Forelimb muscle (tissue), 1 donor: ENCODE data around the gene PARL. TPM values are rescaled to one million over a fixed set of nuclear protein-coding genes. Genes with fewer than 3 reads are reported as not detected.
"Not testable (repeated sequence)": the region's sequence is repeated elsewhere in the genome, so short reads cannot be mapped to it uniquely, and the experiment has no call there.

ENCODE experiments used
- DNase-seq: peaks from one replicate; pipeline ENCODE4 v3.0.0-alpha.2; 2013; ENCODE audit warnings: low read depth
- polyA plus RNA-seq: library from polyadenylated mRNA; unstranded; fragments of 120-200 nt; gene quantifications from one replicate; pipeline ENCODE4 v1.2.1, GENCODE V29; 2013; ENCODE audit not compliant: insufficient read length

PARL gene
- polyA plus RNA-seq, 1 donor, result 32.7 TPM

DNA sequence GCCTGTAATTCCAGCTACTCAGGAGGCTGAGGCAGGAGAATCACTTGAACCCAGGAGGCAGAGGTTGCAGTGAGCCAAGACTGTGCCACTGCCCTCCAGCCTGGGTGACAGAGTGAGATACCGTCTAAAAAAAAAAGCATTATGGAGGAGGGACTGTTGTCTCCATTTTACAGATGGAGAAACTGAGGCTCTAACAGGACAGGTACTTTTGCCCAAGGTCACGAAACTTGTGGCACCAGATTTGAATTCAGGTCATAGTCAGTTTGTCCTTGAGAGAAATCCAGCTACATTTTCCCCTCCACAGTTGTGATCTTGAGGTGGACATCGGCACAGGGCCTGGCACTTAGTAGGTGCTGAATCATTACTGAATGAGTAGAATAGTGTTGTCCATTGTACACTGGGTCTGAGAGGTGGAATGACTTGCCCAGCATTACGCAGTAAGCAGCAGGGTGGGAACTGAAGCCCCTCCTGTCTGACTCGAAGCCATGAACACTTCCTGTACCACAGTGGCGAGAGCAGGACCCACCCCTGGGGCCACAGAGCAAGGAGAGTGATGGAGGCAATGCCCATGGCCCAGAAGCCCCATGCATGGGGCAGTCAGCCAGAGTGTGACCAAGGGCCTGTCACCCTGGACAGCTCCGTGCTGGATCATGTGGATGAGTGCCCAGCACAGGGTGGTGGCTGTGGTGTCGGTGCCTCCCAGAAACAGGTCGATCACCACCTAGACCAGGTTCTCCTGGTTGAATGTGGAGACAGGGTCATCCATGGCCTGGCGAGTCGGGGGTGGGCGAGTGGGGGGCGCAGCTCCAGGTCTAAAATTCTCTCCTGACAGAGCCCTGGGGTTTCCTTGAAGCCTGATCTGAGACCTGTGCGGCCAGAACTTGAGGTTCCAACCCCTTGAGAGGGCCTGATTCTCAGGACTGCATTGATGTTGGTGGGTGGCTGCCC, 20.4 kb upstream of the PARL start:
- DNase-seq, result no peak

DNA sequence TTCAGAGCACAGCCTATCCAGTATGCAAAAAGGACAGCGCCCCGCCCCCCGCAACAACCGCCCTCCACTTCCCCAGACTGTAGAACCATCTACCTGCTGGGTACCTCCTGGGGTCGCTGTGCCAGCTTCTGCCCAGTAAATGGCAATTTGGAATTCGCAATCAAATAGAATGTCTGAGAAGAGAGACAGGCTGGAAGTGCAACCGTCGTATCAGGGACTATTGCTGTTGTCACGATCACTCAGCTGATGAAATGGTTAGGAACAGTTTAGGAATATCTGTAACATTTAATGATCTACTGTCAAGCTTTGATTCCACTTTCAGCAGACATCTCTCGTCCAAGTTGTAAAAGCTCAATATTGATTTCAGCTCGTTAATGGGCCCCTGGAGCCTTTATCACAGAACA, 13.3 kb upstream of the PARL start:
- DNase-seq, result no peak

DNA sequence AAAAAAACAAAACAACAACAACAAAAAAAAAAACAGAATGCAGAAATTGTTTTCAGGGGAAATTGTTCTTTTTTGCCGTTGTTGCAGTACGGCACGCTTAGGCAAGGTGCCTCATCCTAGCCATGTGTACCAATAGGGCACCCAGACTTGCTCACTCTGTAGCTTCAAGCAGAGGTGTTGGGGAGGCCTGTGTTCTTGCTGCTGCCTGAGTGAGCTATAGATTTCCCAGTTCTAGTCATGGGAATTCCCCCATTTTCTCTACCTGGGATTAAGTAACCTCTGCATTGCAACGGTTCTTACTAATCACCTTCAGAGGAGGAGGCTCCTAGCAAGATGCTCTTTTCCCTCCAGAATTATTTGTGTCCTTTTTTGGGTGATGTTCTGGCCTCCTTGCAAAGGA, 12.9 kb upstream of the PARL start:
- no peak for DNase-seq

DNA sequence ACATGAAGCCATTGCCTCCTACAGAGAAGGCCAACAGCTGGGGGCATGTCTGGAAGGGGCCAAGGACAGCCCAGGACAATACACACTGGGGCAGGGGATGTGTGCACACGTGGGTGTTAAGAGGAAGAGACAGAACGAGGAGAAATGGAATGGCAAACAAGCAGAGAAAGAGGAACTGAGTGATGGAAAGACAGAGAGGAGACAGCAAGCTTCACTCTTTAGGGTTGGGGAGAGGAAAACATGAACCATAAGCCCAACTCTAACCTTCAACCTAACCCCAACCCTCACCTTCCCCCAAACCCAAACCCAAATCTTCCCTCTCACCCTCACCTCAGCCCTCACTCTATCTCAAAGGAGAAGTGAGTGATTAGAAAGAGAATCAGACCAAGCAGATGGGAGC, 11.9 kb upstream of the PARL start:
- no peak for DNase-seq

DNA sequence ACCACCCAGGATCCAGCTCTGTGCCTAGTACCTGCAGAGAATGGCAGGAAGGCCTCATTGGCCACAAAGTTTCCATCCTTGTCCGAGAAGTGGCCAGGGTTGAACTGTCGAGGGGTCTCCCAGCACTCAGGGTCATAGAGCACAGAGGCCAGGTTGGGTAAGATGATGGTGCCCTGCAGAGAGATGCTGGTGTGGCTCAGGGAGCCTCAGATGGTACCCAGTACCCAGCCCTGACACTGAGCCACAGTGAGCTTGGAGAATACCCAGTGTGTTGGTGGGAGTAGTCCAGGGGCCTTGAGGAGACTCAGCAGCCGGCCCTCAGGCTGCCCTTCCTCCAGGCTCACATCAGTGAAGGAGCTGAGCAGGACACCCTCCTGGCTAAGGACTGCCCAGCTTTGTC, 11.5 kb upstream of the PARL start:
- no peak for DNase-seq

DNA sequence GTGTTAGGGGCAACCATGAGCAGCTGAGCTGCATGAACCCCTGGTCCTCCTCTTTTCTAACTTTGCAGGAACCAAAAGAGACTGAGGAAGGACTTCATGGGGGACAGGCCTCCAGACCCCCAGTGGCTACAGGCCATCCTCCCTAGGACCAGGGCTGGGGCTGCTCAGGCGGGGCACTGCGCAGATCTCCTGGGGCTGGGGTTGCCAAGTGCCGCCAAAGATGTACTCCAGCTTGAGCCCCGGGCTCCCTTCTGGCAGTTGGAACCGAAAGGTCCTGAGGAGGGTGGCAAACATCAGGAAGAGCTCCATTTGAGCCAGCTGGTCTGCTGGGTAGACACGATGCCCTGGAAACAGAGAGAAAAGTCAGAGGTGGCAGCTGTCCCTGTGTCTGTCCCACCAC, 11.1 kb upstream of the PARL start:
- DNase-seq, result no peak

DNA sequence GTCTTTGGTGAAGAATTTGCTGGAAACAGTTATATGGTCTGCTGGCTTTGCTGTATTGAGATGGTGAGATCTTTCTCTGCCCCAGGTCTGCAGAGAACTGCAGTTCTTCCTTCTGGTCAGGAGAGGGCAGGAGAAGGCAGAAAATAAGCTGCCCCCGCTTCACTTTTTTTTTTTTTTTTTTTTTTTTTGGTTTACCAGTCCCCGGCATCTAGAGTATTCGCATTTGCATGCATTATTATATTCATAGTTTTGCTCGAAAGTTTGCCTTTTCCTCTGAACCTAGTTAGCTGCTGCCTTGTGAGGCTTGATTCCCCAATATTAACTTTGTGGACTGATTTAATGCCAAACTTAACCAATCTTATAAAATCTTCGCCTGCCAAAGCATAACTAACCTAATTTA, 10.6 kb upstream of the PARL start:
- no peak for DNase-seq

DNA sequence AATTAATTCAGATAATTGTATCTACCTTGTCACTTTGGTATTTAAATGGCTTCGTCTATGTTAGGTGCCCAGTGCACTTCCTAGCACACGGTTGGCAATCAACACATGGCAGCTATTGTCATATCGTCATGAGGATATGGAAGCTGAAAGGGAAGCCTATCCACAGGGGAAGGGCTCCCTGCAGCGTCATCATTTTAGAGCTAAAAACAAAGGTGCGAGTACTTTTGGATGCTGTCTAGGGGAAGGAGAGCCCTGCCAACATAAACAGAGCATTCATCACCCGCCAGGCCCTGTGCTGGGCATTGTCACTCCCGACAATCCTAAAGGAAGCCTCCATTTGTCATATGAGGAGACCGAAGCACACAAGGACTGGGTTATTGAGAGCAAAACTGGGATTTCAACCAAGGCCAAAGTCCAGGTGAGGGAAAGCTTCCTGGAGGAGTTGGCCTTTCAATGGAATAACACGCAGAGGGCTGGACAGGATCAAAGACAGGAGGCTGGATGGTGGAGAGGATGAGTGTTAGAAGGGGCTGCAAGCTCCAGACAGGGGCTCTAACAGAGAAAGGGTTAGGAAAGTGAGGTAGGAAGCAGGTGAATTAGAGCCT, 8.0 kb upstream of the PARL start:
- no peak for DNase-seq

DNA sequence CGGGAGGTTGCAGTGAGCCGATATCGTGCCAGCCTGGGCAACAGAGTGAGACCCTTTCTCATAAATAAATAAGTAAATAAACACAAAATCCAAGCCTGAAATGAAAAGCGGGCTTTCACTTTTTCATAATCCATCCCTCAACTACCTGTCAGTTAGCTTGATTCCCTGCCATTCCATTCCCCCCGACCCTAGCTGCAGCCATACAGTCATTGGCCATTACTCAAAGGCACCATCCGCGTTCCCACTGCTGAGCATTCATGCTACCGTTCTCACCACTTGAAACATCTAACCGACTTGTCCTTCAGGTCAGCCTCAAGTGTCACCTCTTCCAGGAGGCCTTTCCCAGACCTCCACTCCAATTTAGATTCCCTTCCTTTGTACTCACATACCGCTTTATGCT, 1.1 kb upstream of the PARL start:
- no peak for DNase-seq

DNA sequence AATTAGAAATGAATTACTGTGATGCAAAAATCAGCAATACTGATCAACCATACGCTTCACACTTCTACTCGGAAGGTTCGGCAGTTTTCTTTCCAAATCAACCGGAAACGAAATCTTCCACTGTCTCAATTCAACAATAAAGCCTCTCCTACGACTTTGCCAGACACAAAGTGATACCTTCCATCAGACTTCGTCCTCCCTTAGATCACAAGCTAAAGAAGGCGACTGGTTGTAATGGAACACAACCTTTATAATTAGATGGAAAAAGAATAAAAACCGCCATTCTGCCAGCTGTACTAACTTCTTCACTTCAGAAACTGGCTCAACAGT, 618 bp downstream of the PARL start:
- no peak for DNase-seq

DNA sequence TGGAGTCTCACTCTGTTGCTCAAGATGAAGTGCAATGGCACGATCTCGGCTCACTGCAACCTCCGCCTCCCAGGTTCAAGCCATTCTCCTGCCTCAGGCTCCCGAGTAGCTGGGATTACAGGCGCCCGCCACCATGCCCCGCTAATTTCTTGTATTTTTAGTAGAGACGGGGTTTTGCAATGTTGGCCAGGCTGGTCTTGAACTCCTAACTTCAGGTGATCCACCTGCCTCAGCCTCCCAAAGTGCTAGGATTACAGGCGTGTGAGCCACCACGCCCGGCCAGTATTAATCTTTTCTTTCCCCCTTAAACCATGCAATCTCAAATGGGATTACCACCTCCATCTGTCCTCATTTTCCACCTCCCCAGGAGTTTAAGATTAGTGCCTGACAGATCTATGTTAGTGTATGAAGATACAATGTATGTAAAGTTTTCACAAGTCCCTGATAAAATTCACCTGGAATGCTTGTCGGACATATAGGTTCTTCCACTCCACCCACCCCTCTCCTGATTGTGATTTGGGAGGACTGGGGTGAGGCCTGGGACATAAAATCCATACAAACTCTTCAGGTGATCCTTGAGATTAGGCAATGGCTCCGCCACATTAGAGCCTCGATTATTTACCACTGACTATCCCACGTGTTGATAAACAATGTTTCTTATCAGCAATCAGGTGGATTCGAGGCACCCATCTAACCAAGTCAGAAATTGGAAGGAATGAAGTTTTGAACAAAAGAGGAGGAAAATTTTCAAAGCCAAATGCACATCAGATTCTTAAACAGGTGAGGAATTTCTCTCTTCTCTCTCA, 1.2 kb downstream of the PARL start:
- no peak for DNase-seq

DNA sequence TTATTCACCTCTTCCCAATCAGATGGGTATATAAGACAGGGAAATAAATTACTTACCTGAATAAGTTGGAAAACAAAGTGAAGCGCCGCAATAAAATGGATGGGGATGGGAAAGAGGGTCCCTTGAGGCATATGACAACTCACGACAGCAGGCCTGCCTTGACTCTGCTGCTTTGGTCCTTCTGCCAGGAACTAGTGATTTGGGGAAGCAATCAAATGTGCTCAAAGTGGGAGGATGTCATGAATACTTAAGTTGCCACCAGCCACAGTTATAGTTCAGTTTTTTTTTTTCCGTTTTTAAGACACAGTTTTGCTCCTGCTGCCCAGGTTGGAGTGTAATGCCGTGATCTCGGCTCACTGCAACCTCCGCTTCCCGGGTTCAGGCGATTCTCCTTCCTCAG, 4.6 kb downstream of the PARL start:
- DNase-seq, result no peak

DNA sequence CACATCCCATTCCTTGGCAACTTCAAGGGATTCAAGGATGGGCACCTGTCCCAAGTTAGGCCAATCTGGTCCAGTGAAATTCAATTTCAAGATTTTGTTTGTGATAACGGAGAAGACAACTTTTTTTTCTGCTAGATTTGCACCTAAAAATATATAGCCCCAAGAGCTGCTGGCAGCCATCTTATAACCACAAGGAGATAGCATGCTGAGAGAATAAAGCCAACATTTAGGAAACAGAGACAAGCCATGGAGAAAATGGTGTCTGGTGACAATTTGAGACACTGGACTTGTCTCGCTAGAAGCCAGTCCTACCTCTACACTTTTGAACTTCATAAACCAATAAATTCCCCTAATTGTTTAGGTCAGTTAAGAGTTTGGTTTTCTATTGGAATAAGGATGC, 5.4 kb downstream of the PARL start:
- DNase-seq, result no peak

DNA sequence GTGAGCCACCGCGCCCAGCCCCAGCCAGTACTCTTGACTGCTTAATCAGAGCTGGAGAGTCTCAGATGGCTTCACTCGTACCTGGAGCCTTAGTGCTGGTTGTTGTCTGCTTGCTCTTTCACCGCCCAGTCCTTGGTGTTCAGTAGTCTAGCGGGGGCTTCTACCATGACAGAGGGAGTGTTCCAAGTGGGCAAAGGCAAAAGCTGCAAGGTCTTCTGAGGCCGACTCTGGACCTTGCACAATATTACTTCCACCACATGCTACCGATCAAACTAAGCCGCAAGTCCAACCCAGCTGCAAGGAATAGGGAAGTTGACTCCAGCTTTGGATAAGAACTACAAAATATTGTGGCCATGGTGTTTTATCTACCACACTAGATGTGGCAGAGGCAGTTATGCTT, 6.6 kb downstream of the PARL start:
- DNase-seq, result no peak

DNA sequence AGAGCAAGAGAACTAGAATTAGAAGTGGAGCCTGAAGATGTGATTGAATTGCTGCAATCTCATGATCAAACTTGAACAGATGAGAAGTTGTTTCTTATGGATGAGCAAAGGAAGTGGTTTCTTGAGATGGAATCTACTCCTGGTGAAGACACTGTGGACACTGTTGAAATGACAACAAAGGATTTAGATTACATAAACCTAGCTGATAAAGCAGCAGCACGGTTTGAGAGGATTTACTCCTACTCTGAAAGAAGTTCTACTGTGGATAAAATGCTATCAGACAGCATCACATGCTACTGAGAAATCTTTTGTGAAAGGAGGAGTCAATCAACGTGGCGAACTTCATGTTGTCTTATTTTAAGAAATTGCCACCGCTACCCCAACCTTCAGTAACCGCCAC, 7.5 kb downstream of the PARL start:
- DNase-seq, result not testable (repeated sequence)

DNA sequence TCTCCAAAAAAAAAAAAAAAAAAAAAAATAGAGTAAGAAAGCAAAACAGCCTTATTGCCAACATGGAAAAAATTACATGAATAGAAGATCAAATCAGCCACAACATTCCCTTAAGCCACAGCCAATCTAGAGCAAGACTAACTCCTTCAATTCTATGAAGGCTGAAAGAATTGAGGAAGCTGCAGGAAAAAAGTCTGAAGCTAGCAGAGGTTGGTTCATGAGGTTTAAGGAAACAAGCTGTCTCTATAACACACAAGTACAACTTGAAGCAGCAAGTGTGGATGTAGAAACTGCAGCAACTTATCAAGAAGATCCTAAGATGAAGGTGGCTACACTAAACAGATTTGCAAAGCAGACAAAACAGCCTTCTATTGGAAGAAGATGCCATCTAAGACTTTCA, 9.3 kb downstream of the PARL start:
- no peak for DNase-seq

DNA sequence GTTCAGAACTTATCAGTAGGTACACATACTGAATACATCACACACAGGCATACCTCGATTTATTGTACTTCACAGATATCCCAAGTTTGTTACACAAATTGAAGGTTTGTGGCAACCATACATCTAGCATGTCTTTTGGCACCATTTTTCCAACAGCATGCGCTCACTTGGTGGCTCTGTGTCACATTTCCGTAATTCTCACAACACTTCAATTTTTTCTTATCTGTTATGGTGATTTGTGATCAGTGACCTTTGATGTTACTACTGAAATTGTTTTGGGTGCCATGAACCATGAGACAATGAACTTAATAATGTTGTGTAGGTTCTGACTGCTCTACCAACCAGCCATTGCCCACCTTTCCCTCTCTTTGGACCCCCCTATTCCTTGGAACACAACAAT, 10.8 kb downstream of the PARL start:
- no peak for DNase-seq

DNA sequence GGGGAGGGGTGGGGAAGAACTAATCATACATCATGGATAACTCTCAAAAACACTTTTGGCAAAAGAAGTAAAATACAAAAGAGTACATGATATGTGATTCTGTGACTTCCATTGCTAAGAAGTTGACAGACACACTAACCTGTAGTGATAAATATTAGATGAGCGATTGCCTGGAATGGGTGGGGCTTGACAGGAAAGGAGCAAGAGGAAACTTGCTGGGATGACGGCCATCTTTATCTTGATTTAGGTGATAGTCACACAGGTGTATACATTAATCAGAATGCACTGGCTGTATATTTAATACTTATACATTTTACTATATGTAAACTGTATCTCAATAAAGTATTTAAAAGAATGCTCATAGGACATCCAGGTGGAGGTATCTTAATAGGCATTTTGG, 13.1 kb downstream of the PARL start:
- DNase-seq, result no peak

DNA sequence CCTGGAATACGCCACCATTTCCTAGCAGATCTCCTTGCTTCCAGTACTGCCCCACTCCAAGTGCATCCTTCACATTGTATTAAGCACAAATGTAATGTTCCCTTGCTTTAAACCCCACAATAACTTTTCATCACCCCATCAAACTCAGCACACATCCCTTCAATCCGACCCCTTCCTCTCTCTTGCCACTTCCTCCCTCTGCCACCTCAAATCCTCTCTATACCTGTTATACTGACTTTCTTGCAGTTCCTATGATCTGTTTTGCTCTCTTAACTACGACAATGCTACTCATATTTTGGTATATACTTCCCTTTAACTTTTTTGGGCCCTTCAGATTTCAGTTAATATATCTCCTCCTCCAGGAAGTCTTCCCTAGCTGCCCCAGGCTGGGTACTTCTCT, 14.1 kb downstream of the PARL start:
- DNase-seq, result no peak

DNA sequence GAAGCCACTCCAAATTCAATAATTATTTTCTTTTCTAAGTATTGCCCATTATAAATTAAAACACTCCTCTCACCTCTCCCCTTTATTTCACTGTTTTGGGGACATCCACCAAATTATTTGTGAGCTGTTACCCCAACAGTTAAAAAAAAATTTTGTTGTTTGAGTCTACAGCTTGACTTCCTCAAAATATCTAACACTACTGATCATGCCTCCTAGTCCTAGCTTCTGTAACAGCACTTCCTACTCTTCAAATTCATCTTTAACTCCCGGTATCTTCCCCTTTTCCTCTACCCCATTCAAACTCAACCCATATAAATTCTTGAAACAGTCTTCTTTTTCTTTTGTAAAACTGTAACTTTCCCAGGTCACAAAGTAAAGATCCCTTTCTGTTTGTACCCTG, 15.9 kb downstream of the PARL start:
- no peak for DNase-seq

DNA sequence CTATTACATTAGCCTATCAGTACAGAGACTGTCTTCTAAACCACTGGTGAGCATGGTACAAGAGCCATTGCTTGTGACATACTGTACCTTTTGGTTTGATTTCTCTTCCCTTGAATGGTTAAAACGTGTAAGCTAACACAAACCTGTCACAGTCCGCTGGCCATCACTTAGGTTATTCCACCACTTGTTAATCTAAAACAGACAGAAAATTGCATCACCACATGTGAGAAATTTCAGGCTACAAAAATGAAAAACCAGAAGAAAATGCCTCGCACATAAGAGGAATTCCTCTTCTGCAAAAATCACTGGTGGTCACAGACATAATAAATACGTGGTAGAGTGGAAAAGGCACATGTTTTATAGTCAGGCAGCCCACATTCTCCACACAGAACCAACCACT, 22.1 kb downstream of the PARL start:
- DNase-seq, result no peak

DNA sequence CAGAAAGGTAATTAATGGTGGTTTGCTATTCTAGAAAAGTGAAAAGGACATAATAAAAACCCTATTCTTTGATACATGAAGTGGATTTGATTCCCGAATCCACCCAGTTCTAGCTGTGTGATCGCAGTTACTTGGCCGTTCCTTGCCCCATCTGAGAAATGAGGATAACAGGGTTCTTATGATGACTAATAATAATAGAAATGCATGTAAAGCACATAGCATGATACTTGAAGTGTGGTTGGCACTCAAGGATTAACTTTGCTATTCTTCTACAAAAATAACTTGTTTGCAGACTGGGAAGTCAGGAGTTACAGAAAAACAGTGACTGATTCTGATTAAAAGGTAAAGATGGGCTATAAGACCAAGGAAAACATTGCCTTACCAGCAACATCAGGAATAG, 26.8 kb downstream of the PARL start:
- no peak for DNase-seq
